A172 (cell line): ENCODE results near the gene KLHDC8A. TPM values are rescaled to one million over a fixed set of nuclear protein-coding genes. Genes with fewer than 3 reads are reported as not detected.
"Not testable (repeated sequence)": the region's sequence is repeated elsewhere in the genome, so short reads cannot be mapped to it uniquely, and the experiment has no call there.

Source experiments
- DNase-seq: peaks from one replicate; pipeline ENCODE4 v3.0.0-alpha.2; 2015; ENCODE audit warnings: low spot score
- total RNA-seq: library from RNA; depleted of rRNA; stranded (reverse); fragments of >200 nt; shearing (Covaris generic); gene quantifications from 2 replicates; pipeline ENCODE4 v1.2.3, GENCODE V29; 2014; rRNA removed

Gene KLHDC8A
- not detected in 2 replicates for total RNA-seq

GRCh38 chr1:205356440-205357139, at the start of gene KLHDC8A:
Gene KLHDC8A (minus strand): TSS chr1:205356922. CDS start chr1:205343604, 13,318 bp downstream.
- no peak for DNase-seq

GRCh38 chr1:205406252-205406651, 49.5 kb upstream of the KLHDC8A start:
- not testable (repeated sequence) for DNase-seq

GRCh38 chr1:205404484-205404883, 47.8 kb upstream of the KLHDC8A start:
- DNase-seq = not testable (repeated sequence)

- no peak for DNase-seq
Measured at GRCh38 chr1:205398586-205398985, 41.9 kb upstream of the KLHDC8A start.

GRCh38 chr1:205396967-205397616, 40.4 kb upstream of the KLHDC8A start:
- peak; percentile 76 for DNase-seq

- DNase-seq = no peak
Measured at GRCh38 chr1:205395616-205396015, 38.9 kb upstream of the KLHDC8A start.

GRCh38 chr1:205392650-205393049, 35.9 kb upstream of the KLHDC8A start:
- no peak for DNase-seq

- DNase-seq = no peak
Measured at GRCh38 chr1:205391386-205391785, 34.7 kb upstream of the KLHDC8A start.

GRCh38 chr1:205387845-205388244, 31.1 kb upstream of the KLHDC8A start:
- no peak for DNase-seq

GRCh38 chr1:205382990-205383389, 26.3 kb upstream of the KLHDC8A start:
- DNase-seq = not testable (repeated sequence)

- DNase-seq = no peak
Measured at GRCh38 chr1:205382561-205382960, 25.8 kb upstream of the KLHDC8A start.

GRCh38 chr1:205381305-205381704, 24.6 kb upstream of the KLHDC8A start:
- no peak for DNase-seq

GRCh38 chr1:205380882-205381281, 24.2 kb upstream of the KLHDC8A start:
- no peak for DNase-seq

- DNase-seq = no peak
Measured at GRCh38 chr1:205379056-205379455, 22.3 kb upstream of the KLHDC8A start.

GRCh38 chr1:205377355-205377754, 20.6 kb upstream of the KLHDC8A start:
- DNase-seq = no peak

GRCh38 chr1:205376739-205377138, 20.0 kb upstream of the KLHDC8A start:
- DNase-seq = peak; percentile 68

GRCh38 chr1:205375835-205376545, 19.3 kb upstream of the KLHDC8A start:
- peak; percentile 77 for DNase-seq

GRCh38 chr1:205374210-205375078, 17.7 kb upstream of the KLHDC8A start:
- DNase-seq = peak; percentile 90

GRCh38 chr1:205373798-205374175, 17.1 kb upstream of the KLHDC8A start:
- DNase-seq = no peak

- DNase-seq = no peak
Measured at GRCh38 chr1:205373022-205373797, 16.5 kb upstream of the KLHDC8A start.
